Tibial artery (tissue), 4 donors: ENCODE results near the gene MITF.

ENCODE experiments used
- DNase-seq, 2 donors: peaks; one replicate each; pipeline ENCODE4 v3.0.0-alpha.2; 2019
- H3K27ac ChIP-seq, 2 donors: fragments of 200-600 bp; sonication (generic) in 1 of 2; 1 replicate in 1 of 2; 2 replicates in 1 of 2; pipeline ENCODE4 v1.5.1; 2018 to 2019; ENCODE audit warnings: mild to moderate bottlenecking in 1 of 2
- H3K27me3 ChIP-seq, 2 donors: fragments of 200-600 bp; sonication (generic) in 1 of 2; one replicate each; pipeline versions ENCODE4 v1.5.1 to v1.6.0; 2016 to 2019
- H3K36me3 ChIP-seq, 3 donors: fragments of 200-600 bp; sonication (generic) in 2 of 3; one replicate each; pipeline ENCODE4 v1.5.1; 2016 to 2019; ENCODE audit warnings: mild to moderate bottlenecking in 2 of 3
- H3K4me1 ChIP-seq, 4 donors: fragments of 200-600 bp; sonication (generic) in 2 of 4; 1 replicate in 3 of 4; 2 replicates in 1 of 4; pipeline ENCODE4 v1.5.1; 2016 to 2019
- H3K4me3 ChIP-seq, 2 donors: fragments of 200-600 bp; sonication (generic) in 1 of 2; 1 replicate in 1 of 2; 2 replicates in 1 of 2; pipeline ENCODE4 v1.5.1; 2018 to 2019; ENCODE audit warnings: mild to moderate bottlenecking in 2 of 2
- H3K9me3 ChIP-seq, 3 donors: fragments of 200-600 bp; sonication (generic) in 1 of 3; one replicate each; pipeline ENCODE4 v1.5.1; 2016 to 2019
- CTCF ChIP-seq, 2 experiments: fragments of 200-600 bp in 1 of 2; fragments of 450-650 bp in 1 of 2; IDR thresholded peaks; one replicate each; pipeline ENCODE4 v1.5.1; 2017 to 2019; ENCODE audit warnings: antibody characterized with exemption in 2 of 2, mild to moderate bottlenecking in 1 of 2, moderate library complexity in 1 of 2
- intact Hi-C: fragments of 100-400 bp; cut with DNase I; formaldehyde crosslinking; loops from one replicate; pipeline ENCODE4 v1.15.0; 2023; ENCODE audit warnings: low total_unique reads

MITF gene

GRCh38 chr3:69848113-69848512, 108.8 kb downstream of the MITF start:
- H3K36me3 ChIP-seq, result no peaks in the 10 kb centered on the region
- no peaks in the 10 kb centered on the region for H3K27me3 ChIP-seq
- no peaks in the 10 kb centered on the region for H3K9me3 ChIP-seq
- no peak for TF ChIP-seq CTCF (IDR thresholded peaks at IDR 0.05)
- H3K4me3 ChIP-seq, result no peak overlapping the region
- peaks cover 0 to 29% (median 0%) of the 10 kb centered on the region in 4 donors for H3K4me1 ChIP-seq
- intact Hi-C loops, result no loop called here
- peak overlapping the region in 1 of 2 donors; percentile 1 for H3K27ac ChIP-seq
- DNase-seq, result no peak

GRCh38 chr3:69850849-69851248, 111.6 kb downstream of the MITF start:
- Histone ChIP-seq H3K4me1 (peaks cover 0 to 20% (median 0%) of the 10 kb centered on the region in 4 donors), H3K36me3 (no peaks in the 10 kb centered on the region), H3K9me3 (no peaks in the 10 kb centered on the region), H3K27ac (no peak overlapping the region), H3K4me3 (no peak overlapping the region), H3K27me3 (no peaks in the 10 kb centered on the region)
- no peak for DNase-seq
- no peak for TF ChIP-seq CTCF (IDR thresholded peaks at IDR 0.05)
- intact Hi-C loops, result no loop called here

GRCh38 chr3:69853027-69853426, 113.8 kb downstream of the MITF start:
- peaks cover 0 to 33% (median 2%) of the 10 kb centered on the region in 4 donors for H3K4me1 ChIP-seq
- H3K9me3 ChIP-seq, result no peaks in the 10 kb centered on the region
- H3K27ac ChIP-seq, result no peak overlapping the region
- H3K27me3 ChIP-seq, result no peaks in the 10 kb centered on the region
- H3K4me3 ChIP-seq, result no peak overlapping the region
- TF ChIP-seq CTCF (IDR thresholded peaks at IDR 0.05), result no peak
- no peaks in the 10 kb centered on the region for H3K36me3 ChIP-seq
- no peak for DNase-seq
- intact Hi-C loops, result no loop called here

- no peaks in the 10 kb centered on the region for H3K9me3 ChIP-seq
- H3K4me1 ChIP-seq, result peaks cover 0 to 26% (median 2%) of the 10 kb centered on the region in 4 donors
- H3K27me3 ChIP-seq, result no peaks in the 10 kb centered on the region
- peak; percentile 26 to 29 for TF ChIP-seq CTCF (IDR thresholded peaks at IDR 0.05)
- intact Hi-C loops, result no loop called here
- no peaks in the 10 kb centered on the region for H3K36me3 ChIP-seq
- no peak for DNase-seq
- no peak overlapping the region for H3K27ac ChIP-seq
- no peak overlapping the region for H3K4me3 ChIP-seq
Observed at GRCh38 chr3:69855436-69856162, 116.3 kb downstream of the MITF start.

GRCh38 chr3:69856965-69857705, 117.9 kb downstream of the MITF start:
- Histone ChIP-seq H3K4me1 (peaks cover 0 to 23% (median 2%) of the 10 kb centered on the region in 4 donors), H3K27ac (no peak overlapping the region), H3K9me3 (no peaks in the 10 kb centered on the region), H3K4me3 (no peak overlapping the region), H3K27me3 (no peaks in the 10 kb centered on the region), H3K36me3 (no peaks in the 10 kb centered on the region)
- TF ChIP-seq CTCF (IDR thresholded peaks at IDR 0.05), result no peak
- DNase-seq, result no peak
- intact Hi-C loops, result no loop called here
